HG02884 (cell line): ENCODE results near the gene YEATS4.
A peak's percentile ranks its signal among the peaks of the same experiment; 100 is the strongest.
"Not testable (repeated sequence)": the region's sequence is repeated elsewhere in the genome, so short reads cannot be mapped to it uniquely, and the experiment has no call there.

Experiments
- ATAC-seq: cut with Tn5 transposase; IDR thresholded peaks from one replicate; pipeline ENCODE4 v1.9.1; 2021; ENCODE audit warnings: mild to moderate bottlenecking, moderate library complexity; ENCODE audit not compliant: unreplicated experiment

Gene YEATS4

GRCh38 chr12:69359531-69360347 is at the start of gene YEATS4:
YEATS4 (plus strand) TSS chr12:69359743; CDS start chr12:69359973, 230 bp downstream.
- peak; percentile 73 for ATAC-seq

GRCh38 chr12:69313209-69313608 is 46.3 kb upstream of the YEATS4 start:
- ATAC-seq = no peak

GRCh38 chr12:69316784-69317183 is 42.8 kb upstream of the YEATS4 start:
- ATAC-seq = not testable (repeated sequence)

GRCh38 chr12:69317233-69317632 is 42.3 kb upstream of the YEATS4 start:
- not testable (repeated sequence) for ATAC-seq

GRCh38 chr12:69318225-69318624 is 41.3 kb upstream of the YEATS4 start:
- ATAC-seq = no peak

- ATAC-seq = no peak
These were observed 38.2 kb upstream of the YEATS4 start for GRCh38 chr12:69321351-69321750.

- peak; percentile 99 for ATAC-seq
These were observed 34.6 kb upstream of the YEATS4 start for GRCh38 chr12:69324797-69325466.

GRCh38 chr12:69328426-69328825 is 31.1 kb upstream of the YEATS4 start:
- ATAC-seq = no peak

- no peak for ATAC-seq
These were observed 29.7 kb upstream of the YEATS4 start for GRCh38 chr12:69329669-69330428.

- ATAC-seq = peak; percentile 76
These were observed 28.8 kb upstream of the YEATS4 start for GRCh38 chr12:69330475-69331473.

GRCh38 chr12:69331519-69331908 is 28.0 kb upstream of the YEATS4 start:
- ATAC-seq = no peak

GRCh38 chr12:69331909-69332684 is 27.4 kb upstream of the YEATS4 start:
- ATAC-seq = no peak

- ATAC-seq = no peak
These were observed 26.7 kb upstream of the YEATS4 start for GRCh38 chr12:69332815-69333358.

- ATAC-seq = no peak
These were observed 25.4 kb upstream of the YEATS4 start for GRCh38 chr12:69334158-69334557.

GRCh38 chr12:69337311-69338090 is 22.0 kb upstream of the YEATS4 start:
- ATAC-seq = no peak

- no peak for ATAC-seq
These were observed 21.3 kb upstream of the YEATS4 start for GRCh38 chr12:69338120-69338859.

GRCh38 chr12:69338936-69339335 is 20.6 kb upstream of the YEATS4 start:
- no peak for ATAC-seq

- ATAC-seq = no peak
These were observed 19.5 kb upstream of the YEATS4 start for GRCh38 chr12:69339999-69340398.
